ENCODE measurements around the gene TEAD1. TPM values are rescaled to one million over a fixed set of nuclear protein-coding genes. Genes with fewer than 3 reads are reported as not detected.

The TEAD1 gene
- total and polyA plus RNA-seq, 4 donors: 9.1 to 38.4 (median 10.7) TPM

DNA sequence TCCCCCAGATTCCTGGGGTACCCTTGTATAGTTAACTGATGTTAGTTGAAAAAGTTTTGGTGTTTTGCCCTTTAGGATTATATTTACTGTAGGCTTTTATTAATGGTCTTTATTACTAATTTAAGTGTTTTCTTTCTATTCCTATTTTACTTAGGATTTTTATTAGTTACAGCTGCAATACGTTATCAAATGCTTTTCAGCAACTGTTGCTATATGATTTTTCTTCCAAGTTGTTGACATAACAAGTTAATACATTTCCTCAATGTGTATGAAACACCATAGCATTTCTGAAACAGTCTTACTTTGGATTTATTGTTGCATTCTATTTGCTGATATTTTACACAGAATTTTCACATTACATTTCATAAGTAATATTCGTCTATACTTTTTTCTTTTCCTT is 253.7 kb downstream of the TEAD1 start:
- H3K27ac ChIP-seq (ENCODE audit: low read depth in 1 of 2, low read length in 2 of 2): no peak overlapping the region
- H3K4me3 ChIP-seq (ENCODE audit: low read depth in 1 of 3, low read length in 3 of 3): no peak overlapping the region
- 95% methylated on average over 2 of the region's 2 CpGs for WGBS
- DNase-seq (ENCODE audit: low spot score): no peak
- H3K27me3 ChIP-seq (ENCODE audit: control insufficient read depth in 4 of 4, insufficient read depth in 4 of 4, low read length in 3 of 4): no peaks in the 10 kb centered on the region
- H3K4me1 ChIP-seq (ENCODE audit: control insufficient read depth in 4 of 4, insufficient read depth in 4 of 4, low read length in 3 of 4): no peaks in the 10 kb centered on the region
- no peak overlapping the region for H3K9ac ChIP-seq (ENCODE audit: low read depth in 1 of 2, low read length in 2 of 2)
- H3K9me3 ChIP-seq (ENCODE audit: control insufficient read depth in 4 of 4, low read length in 3 of 4): no peaks in the 10 kb centered on the region
- TF ChIP-seq, protein P1, sequence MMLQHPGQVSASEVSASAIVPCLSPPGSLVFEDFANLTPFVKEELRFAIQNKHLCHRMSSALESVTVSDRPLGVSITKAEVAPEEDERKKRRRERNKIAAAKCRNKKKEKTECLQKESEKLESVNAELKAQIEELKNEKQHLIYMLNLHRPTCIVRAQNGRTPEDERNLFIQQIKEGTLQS (IDR thresholded peaks at IDR 0.05): no peak
- TF ChIP-seq RAD21 (IDR thresholded peaks at IDR 0.05) (no peak), FOXA1 (IDR thresholded peaks at IDR 0.05) (no peak), HNF4G (IDR thresholded peaks at IDR 0.05) (no peak), NR2F2 (IDR thresholded peaks at IDR 0.05) (no peak), TAF1 (conservative IDR thresholded peaks at IDR 0.05) (no peak), EGR1 (IDR thresholded peaks at IDR 0.05; ENCODE audit: low read depth in 2 of 2) (no peak), JUND (IDR thresholded peaks at IDR 0.05) (no peak), GABPA (IDR thresholded peaks at IDR 0.05 in 1 of 2, conservative IDR thresholded peaks at IDR 0.05 in 1 of 2) (no peak), SP1 (IDR thresholded peaks at IDR 0.05) (no peak), FOXA2 (IDR thresholded peaks at IDR 0.05) (no peak), HNF4A (conservative IDR thresholded peaks at IDR 0.05) (no peak), YY1 (IDR thresholded peaks at IDR 0.05) (no peak), RXRA (IDR thresholded peaks at IDR 0.05) (no peak)
- TF ChIP-seq, protein P2, sequence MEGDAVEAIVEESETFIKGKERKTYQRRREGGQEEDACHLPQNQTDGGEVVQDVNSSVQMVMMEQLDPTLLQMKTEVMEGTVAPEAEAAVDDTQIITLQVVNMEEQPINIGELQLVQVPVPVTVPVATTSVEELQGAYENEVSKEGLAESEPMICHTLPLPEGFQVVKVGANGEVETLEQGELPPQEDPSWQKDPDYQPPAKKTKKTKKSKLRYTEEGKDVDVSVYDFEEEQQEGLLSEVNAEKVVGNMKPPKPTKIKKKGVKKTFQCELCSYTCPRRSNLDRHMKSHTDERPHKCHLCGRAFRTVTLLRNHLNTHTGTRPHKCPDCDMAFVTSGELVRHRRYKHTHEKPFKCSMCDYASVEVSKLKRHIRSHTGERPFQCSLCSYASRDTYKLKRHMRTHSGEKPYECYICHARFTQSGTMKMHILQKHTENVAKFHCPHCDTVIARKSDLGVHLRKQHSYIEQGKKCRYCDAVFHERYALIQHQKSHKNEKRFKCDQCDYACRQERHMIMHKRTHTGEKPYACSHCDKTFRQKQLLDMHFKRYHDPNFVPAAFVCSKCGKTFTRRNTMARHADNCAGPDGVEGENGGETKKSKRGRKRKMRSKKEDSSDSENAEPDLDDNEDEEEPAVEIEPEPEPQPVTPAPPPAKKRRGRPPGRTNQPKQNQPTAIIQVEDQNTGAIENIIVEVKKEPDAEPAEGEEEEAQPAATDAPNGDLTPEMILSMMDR (IDR thresholded peaks at IDR 0.05; ENCODE audit: low read depth, low read length, missing input control): no peak
- TF ChIP-seq, protein P3, sequence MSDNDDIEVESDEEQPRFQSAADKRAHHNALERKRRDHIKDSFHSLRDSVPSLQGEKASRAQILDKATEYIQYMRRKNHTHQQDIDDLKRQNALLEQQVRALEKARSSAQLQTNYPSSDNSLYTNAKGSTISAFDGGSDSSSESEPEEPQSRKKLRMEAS (IDR thresholded peaks at IDR 0.05): no peak
- TF ChIP-seq, protein P4, sequence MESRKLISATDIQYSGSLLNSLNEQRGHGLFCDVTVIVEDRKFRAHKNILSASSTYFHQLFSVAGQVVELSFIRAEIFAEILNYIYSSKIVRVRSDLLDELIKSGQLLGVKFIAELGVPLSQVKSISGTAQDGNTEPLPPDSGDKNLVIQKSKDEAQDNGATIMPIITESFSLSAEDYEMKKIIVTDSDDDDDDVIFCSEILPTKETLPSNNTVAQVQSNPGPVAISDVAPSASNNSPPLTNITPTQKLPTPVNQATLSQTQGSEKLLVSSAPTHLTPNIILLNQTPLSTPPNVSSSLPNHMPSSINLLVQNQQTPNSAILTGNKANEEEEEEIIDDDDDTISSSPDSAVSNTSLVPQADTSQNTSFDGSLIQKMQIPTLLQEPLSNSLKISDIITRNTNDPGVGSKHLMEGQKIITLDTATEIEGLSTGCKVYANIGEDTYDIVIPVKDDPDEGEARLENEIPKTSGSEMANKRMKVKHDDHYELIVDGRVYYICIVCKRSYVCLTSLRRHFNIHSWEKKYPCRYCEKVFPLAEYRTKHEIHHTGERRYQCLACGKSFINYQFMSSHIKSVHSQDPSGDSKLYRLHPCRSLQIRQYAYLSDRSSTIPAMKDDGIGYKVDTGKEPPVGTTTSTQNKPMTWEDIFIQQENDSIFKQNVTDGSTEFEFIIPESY (IDR thresholded peaks at IDR 0.05): no peak
- TF ChIP-seq, protein P5, sequence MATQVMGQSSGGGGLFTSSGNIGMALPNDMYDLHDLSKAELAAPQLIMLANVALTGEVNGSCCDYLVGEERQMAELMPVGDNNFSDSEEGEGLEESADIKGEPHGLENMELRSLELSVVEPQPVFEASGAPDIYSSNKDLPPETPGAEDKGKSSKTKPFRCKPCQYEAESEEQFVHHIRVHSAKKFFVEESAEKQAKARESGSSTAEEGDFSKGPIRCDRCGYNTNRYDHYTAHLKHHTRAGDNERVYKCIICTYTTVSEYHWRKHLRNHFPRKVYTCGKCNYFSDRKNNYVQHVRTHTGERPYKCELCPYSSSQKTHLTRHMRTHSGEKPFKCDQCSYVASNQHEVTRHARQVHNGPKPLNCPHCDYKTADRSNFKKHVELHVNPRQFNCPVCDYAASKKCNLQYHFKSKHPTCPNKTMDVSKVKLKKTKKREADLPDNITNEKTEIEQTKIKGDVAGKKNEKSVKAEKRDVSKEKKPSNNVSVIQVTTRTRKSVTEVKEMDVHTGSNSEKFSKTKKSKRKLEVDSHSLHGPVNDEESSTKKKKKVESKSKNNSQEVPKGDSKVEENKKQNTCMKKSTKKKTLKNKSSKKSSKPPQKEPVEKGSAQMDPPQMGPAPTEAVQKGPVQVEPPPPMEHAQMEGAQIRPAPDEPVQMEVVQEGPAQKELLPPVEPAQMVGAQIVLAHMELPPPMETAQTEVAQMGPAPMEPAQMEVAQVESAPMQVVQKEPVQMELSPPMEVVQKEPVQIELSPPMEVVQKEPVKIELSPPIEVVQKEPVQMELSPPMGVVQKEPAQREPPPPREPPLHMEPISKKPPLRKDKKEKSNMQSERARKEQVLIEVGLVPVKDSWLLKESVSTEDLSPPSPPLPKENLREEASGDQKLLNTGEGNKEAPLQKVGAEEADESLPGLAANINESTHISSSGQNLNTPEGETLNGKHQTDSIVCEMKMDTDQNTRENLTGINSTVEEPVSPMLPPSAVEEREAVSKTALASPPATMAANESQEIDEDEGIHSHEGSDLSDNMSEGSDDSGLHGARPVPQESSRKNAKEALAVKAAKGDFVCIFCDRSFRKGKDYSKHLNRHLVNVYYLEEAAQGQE (IDR thresholded peaks at IDR 0.05): no peak
- H3K36me3 ChIP-seq (ENCODE audit: control insufficient read depth in 4 of 4, insufficient read depth in 3 of 4, low read depth in 1 of 4, low read length in 3 of 4): peaks cover 0 to 26% (median 11%) of the 10 kb centered on the region in 4 donors

Data from liver (tissue), 9 donors.